Gastroesophageal sphincter (tissue), 3 donors: ENCODE data around the gene GRSF1.

Experiments used
- CTCF ChIP-seq, 4 experiments: fragments of 200-600 bp in 2 of 4; fragments of 450-650 bp in 2 of 4; sonication (generic) in 1 of 4; IDR thresholded peaks; one replicate each; pipeline ENCODE4 v1.5.1; 2017 to 2019; ENCODE audit warnings: antibody characterized with exemption in 4 of 4, mild to moderate bottlenecking in 2 of 4, moderate library complexity in 2 of 4
- EP300 ChIP-seq: sonication (generic); formaldehyde crosslinking; IDR thresholded peaks from one replicate; pipeline ENCODE4 v1.6.1; 2017; ENCODE audit warnings: antibody characterized with exemption, mild to moderate bottlenecking
- POLR2A ChIP-seq, 2 donors: fragments of 450-650 bp; IDR thresholded peaks; one replicate each; pipeline ENCODE4 v1.6.1; 2017; ENCODE audit warnings: antibody characterized with exemption in 2 of 2, mild to moderate bottlenecking in 2 of 2, moderate library complexity in 1 of 2

- TF ChIP-seq CTCF (IDR thresholded peaks at IDR 0.05) (no peak), POLR2A (IDR thresholded peaks at IDR 0.05) (no peak), EP300 (no peak)
Measured at GRCh38 chr4:70829015-70829414, 10.7 kb downstream of the GRSF1 start.
